ENCODE measurements around the gene PPIG. TPM values are rescaled to one million over a fixed set of nuclear protein-coding genes. Genes with fewer than 3 reads are reported as not detected.
"Not testable (repeated sequence)": the region's sequence is repeated elsewhere in the genome, so short reads cannot be mapped to it uniquely, and the experiment has no call there.

The PPIG gene
- total RNA-seq, 2 donors from 2014 or later = 30.9 to 68.5 TPM

DNA sequence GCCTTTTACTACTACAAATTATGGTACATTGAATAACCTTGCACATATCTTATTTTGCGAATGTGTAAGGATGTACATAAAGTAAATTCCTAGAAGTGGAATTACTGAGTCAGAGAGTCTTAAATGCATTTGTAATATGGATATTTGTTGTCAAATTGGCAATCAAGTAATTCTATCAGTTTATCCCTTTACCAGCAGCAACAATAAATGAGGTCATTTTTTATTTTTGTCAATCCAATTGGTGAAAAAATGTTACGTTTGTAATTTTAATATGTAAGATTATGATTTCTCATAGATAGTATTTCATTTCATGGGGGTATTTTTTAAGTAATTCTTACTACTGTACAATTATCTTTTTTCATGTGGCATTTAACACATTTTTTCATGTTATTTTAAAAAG, 14.8 kb downstream of the PPIG start:
- Histone ChIP-seq H3K4me1 (ENCODE audit: control insufficient read depth in 1 of 2, low read depth in 2 of 2) (no peaks in the 10 kb centered on the region), H3K27me3 (replicated peaks; ENCODE audit: insufficient read depth) (no peaks in the 10 kb centered on the region), H3K27ac (no peak overlapping the region), H3K36me3 (no peaks in the 10 kb centered on the region), H3K9me3 (no peaks in the 10 kb centered on the region), H3K4me3 (no peak overlapping the region)
- DNase-seq (ENCODE audit: low spot score) = no peak
- TF ChIP-seq, protein P1, sequence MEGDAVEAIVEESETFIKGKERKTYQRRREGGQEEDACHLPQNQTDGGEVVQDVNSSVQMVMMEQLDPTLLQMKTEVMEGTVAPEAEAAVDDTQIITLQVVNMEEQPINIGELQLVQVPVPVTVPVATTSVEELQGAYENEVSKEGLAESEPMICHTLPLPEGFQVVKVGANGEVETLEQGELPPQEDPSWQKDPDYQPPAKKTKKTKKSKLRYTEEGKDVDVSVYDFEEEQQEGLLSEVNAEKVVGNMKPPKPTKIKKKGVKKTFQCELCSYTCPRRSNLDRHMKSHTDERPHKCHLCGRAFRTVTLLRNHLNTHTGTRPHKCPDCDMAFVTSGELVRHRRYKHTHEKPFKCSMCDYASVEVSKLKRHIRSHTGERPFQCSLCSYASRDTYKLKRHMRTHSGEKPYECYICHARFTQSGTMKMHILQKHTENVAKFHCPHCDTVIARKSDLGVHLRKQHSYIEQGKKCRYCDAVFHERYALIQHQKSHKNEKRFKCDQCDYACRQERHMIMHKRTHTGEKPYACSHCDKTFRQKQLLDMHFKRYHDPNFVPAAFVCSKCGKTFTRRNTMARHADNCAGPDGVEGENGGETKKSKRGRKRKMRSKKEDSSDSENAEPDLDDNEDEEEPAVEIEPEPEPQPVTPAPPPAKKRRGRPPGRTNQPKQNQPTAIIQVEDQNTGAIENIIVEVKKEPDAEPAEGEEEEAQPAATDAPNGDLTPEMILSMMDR (IDR thresholded peaks at IDR 0.05) = no peak
- ATAC-seq (ENCODE audit: insufficient number of reproducible peaks, low FRiP score, low read depth) = no peak

DNA sequence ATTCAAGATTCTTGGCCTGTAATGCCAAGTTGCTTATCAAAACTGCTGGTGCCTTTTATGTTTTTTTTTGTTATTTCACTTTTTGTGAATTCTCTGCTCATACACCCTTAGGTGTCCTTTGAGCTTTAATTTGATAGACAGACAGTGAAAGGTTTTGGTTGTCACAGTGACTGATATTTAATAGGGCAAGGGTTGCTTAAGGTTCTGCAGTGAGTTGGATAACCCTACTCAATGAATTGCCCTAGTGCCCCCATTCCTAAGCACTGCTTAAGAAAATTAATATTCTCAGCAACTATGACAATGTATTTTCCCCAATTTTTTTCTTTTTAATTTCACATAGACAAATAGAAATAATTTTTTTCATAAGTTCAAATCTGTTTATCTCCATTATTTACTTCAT, 15.4 kb downstream of the PPIG start:
- H3K4me3 ChIP-seq = no peak overlapping the region
- DNase-seq (ENCODE audit: low spot score) = no peak
- H3K36me3 ChIP-seq = peaks cover 4% of the 10 kb centered on the region
- H3K27ac ChIP-seq = no peak overlapping the region
- ATAC-seq (ENCODE audit: insufficient number of reproducible peaks, low FRiP score, low read depth) = no peak
- no peaks in the 10 kb centered on the region for H3K9me3 ChIP-seq
- TF ChIP-seq, protein P1 (IDR thresholded peaks at IDR 0.05) = no peak
- H3K4me1 ChIP-seq (ENCODE audit: control insufficient read depth in 1 of 2, low read depth in 2 of 2) = no peaks in the 10 kb centered on the region
- H3K27me3 ChIP-seq (replicated peaks; ENCODE audit: insufficient read depth) = no peaks in the 10 kb centered on the region

DNA sequence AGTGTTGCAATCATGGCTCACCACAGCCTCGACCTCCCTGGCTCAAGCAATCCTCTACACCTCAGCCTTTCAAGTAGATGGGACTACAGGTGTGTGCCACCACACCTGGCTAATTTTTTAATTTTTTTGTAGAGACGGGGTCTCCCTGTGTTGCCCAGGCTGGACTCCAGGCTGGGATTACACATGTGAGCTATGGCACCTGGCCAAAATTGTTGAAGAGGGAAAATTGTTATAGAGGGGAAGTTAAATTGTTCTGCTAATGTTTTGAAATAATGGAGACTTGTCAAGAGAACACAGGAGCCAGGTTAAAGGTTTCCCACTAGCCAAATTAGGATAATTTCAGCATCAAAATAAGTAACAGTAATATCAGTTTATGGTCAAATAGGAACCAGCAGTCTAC, 25.1 kb downstream of the PPIG start:
- Histone ChIP-seq H3K4me3 (no peak overlapping the region), H3K27ac (no peak overlapping the region), H3K4me1 (ENCODE audit: control insufficient read depth in 1 of 2, low read depth in 2 of 2) (no peaks in the 10 kb centered on the region), H3K9me3 (no peaks in the 10 kb centered on the region), H3K27me3 (replicated peaks; ENCODE audit: insufficient read depth) (no peaks in the 10 kb centered on the region), H3K36me3 (peaks cover 49% of the 10 kb centered on the region)
- TF ChIP-seq, protein P1 (IDR thresholded peaks at IDR 0.05) = no peak
- DNase-seq (ENCODE audit: low spot score) (no peak), ATAC-seq (ENCODE audit: insufficient number of reproducible peaks, low FRiP score, low read depth) (no peak)

DNA sequence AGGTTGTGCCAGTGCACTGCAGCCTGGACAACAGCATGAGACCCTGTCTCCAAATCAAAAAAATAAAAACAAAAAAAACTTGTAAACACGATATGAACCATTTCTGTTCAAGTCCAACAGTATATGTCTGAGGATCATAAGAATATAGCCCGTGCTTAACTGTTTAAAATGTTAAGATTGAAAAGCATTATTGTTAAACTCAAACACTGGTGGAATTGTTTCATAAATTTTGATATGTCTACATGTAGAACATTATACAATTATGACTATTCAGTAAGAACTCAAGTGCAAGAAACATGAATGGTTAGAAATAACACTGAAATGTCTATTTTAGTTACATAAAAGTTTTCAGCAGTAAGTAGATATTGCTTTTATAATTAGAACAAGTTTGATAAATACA, 29.7 kb downstream of the PPIG start:
- Histone ChIP-seq H3K4me3 (no peak overlapping the region), H3K27me3 (replicated peaks; ENCODE audit: insufficient read depth) (no peaks in the 10 kb centered on the region), H3K36me3 (peaks cover 48% of the 10 kb centered on the region), H3K9me3 (no peaks in the 10 kb centered on the region), H3K4me1 (ENCODE audit: control insufficient read depth in 1 of 2, low read depth in 2 of 2) (no peaks in the 10 kb centered on the region), H3K27ac (no peak overlapping the region)
- TF ChIP-seq, protein P1 (IDR thresholded peaks at IDR 0.05) = no peak
- ATAC-seq (ENCODE audit: insufficient number of reproducible peaks, low FRiP score, low read depth) = no peak
- no peak for DNase-seq (ENCODE audit: low spot score)

DNA sequence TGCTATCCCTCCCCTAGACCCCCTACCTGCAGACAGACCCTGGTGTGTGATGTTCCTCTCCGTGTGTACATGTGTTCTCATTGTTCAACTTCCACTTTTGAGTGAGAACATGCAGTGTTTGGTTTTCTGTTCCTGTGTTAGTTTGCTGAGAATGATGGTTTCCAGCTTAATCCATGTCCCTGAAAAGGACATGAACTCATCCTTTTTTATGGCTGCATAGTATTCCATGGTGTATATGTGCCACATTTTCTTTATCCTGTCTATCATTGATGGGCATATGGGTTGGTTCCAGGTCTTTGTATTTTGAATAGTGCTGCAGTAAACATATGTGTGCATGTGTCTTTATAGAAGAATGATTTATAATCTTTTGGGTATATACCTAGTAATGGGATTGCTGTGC, 31.8 kb downstream of the PPIG start:
- not testable (repeated sequence) for H3K4me3 ChIP-seq; H3K4me1 ChIP-seq (ENCODE audit: control insufficient read depth in 1 of 2, low read depth in 2 of 2); H3K9me3 ChIP-seq; H3K27ac ChIP-seq; ATAC-seq (ENCODE audit: insufficient number of reproducible peaks, low FRiP score, low read depth); H3K27me3 ChIP-seq (replicated peaks; ENCODE audit: insufficient read depth); DNase-seq (ENCODE audit: low spot score)
- H3K36me3 ChIP-seq = peaks cover 40% of the 10 kb centered on the region

DNA sequence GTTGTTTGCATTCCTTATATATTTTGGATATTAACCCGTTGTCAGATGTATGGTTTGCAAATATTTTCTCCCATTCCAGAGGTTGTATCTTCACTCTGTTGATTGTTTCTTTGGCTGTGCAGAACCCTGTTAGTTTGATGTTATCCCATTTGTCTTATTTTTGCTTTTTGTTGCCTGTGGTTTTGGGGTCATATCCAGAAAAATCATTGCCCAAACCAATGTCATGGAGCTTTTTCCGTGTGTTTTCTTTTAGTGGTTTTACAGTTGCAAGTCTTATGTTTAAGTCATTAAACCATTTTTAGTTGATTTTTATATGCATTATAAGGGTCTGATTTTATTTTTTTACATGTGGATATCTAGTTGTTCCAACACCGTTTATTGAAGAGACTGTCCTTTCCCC, 35.8 kb downstream of the PPIG start:
- TF ChIP-seq, protein P1 (IDR thresholded peaks at IDR 0.05) = no peak
- DNase-seq (ENCODE audit: low spot score) (no peak), ATAC-seq (ENCODE audit: insufficient number of reproducible peaks, low FRiP score, low read depth) (no peak)
- H3K4me1 ChIP-seq (ENCODE audit: control insufficient read depth in 1 of 2, low read depth in 2 of 2) = no peaks in the 10 kb centered on the region
- H3K27ac ChIP-seq = no peak overlapping the region
- no peak overlapping the region for H3K4me3 ChIP-seq
- H3K27me3 ChIP-seq (replicated peaks; ENCODE audit: insufficient read depth) = no peaks in the 10 kb centered on the region
- no peaks in the 10 kb centered on the region for H3K9me3 ChIP-seq
- H3K36me3 ChIP-seq = peaks cover 29% of the 10 kb centered on the region

Data from thoracic aorta (tissue), 2 donors.